Thoracic aorta (tissue), 2 donors: Measurements from ENCODE around the gene RDH12. TPM values are rescaled to one million over a fixed set of nuclear protein-coding genes. Genes with fewer than 3 reads are reported as not detected.

ENCODE experiments used
- ATAC-seq: fragments of 150-250 bp; one replicate; pipeline ENCODE4 v1.8.0; 2017; ENCODE audit warnings: low read depth; ENCODE audit not compliant: insufficient number of reproducible peaks, low FRiP score
- DNase-seq: peaks from one replicate; pipeline ENCODE4 v3.0.0-alpha.2; 2020; ENCODE audit warnings: low spot score
- H3K27ac ChIP-seq, 2 donors: fragments of 200-600 bp; sonication (generic); 1 replicate in 1 of 2; 2 replicates in 1 of 2; pipeline ENCODE4 v1.5.1; 2016; ENCODE audit warnings: mild to moderate bottlenecking in 2 of 2, moderate library complexity in 2 of 2
- H3K27me3 ChIP-seq: fragments of 200-600 bp; sonication (generic); replicated peaks from 2 replicates; pipeline ENCODE4 v1.6.0; 2016; ENCODE audit warnings: mild to moderate bottlenecking; ENCODE audit not compliant: insufficient read depth
- H3K36me3 ChIP-seq: fragments of 200-600 bp; sonication (generic); one replicate; pipeline ENCODE4 v1.5.1; 2016
- H3K4me1 ChIP-seq, 2 donors: fragments of 200-600 bp; sonication (generic); 1 replicate in 1 of 2; 2 replicates in 1 of 2; pipeline versions ENCODE4 v1.5.1 to v1.6.0; 2016; ENCODE audit warnings: low read depth in 2 of 2, mild to moderate bottlenecking in 1 of 2; ENCODE audit not compliant: control insufficient read depth in 1 of 2
- H3K4me3 ChIP-seq: fragments of 200-600 bp; sonication (generic); 2 replicates; pipeline ENCODE4 v1.5.1; 2016; ENCODE audit warnings: mild to moderate bottlenecking
- H3K9me3 ChIP-seq: fragments of 200-600 bp; sonication (generic); 2 replicates; pipeline ENCODE4 v1.5.1; 2016
- total RNA-seq, 2 donors: library from RNA; depleted of rRNA; stranded (reverse); fragments of >200 nt; gene quantifications; one replicate each; pipeline versions ENCODE4 v1.1.0 to v1.2.3, GENCODE V29; 2016
- TF ChIP-seq, protein P1 (sequence below): fragments of 200-600 bp; sonication (generic); IDR thresholded peaks from one replicate; pipeline ENCODE4 v1.5.1; 2019; ENCODE audit warnings: antibody characterized with exemption

The RDH12 gene
- total RNA-seq, 2 donors from 2014 or later, result not detected

DNA sequence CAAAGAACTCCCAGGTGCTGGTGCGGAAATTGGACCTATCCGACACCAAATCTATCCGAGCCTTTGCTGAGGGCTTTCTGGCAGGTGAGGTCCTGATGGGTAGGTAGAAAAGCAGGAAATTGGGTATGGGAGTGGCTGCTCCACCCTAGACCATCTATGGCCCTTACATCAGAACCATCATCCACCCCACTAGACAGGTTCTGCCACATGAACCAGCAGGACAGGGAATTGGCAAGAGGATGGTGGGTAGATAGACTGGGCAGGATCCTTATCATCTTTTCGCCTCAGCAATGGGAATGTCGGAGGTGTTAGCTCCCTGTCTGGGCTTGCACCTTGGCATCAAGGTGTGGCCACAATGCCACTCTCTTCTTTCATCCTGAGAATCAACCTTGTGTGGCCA lies 23.5 kb downstream of the RDH12 start:
- H3K27ac ChIP-seq, result no peak overlapping the region
- no peaks in the 10 kb centered on the region for H3K27me3 ChIP-seq
- no peak for ATAC-seq
- DNase-seq, result no peak
- H3K36me3 ChIP-seq, result no peaks in the 10 kb centered on the region
- no peak overlapping the region for H3K4me3 ChIP-seq
- H3K9me3 ChIP-seq, result no peaks in the 10 kb centered on the region
- H3K4me1 ChIP-seq, result peaks cover 0 to 12% of the 10 kb centered on the region in 2 donors
- TF ChIP-seq, protein P1, sequence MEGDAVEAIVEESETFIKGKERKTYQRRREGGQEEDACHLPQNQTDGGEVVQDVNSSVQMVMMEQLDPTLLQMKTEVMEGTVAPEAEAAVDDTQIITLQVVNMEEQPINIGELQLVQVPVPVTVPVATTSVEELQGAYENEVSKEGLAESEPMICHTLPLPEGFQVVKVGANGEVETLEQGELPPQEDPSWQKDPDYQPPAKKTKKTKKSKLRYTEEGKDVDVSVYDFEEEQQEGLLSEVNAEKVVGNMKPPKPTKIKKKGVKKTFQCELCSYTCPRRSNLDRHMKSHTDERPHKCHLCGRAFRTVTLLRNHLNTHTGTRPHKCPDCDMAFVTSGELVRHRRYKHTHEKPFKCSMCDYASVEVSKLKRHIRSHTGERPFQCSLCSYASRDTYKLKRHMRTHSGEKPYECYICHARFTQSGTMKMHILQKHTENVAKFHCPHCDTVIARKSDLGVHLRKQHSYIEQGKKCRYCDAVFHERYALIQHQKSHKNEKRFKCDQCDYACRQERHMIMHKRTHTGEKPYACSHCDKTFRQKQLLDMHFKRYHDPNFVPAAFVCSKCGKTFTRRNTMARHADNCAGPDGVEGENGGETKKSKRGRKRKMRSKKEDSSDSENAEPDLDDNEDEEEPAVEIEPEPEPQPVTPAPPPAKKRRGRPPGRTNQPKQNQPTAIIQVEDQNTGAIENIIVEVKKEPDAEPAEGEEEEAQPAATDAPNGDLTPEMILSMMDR, result no peak

DNA sequence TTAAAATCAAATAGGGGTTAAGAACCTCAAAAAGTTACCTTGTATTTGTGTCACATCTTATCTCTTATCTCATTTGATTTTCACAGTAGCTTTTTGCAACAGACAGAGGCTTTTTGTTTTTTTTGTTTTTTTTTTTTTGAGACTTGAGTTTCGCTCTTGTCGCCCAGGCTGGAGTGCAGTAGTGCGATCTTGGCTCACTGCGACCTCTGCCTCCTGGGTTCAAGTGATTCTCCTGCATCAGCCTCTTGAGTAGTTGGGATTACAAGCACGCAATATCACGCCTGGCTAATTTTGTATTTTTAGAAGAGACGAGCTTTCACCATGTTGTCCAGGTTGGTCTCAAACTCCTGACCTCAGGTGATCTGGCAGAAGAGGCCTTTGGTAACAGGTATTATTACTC lies 25.7 kb downstream of the RDH12 start:
- Histone ChIP-seq H3K27ac (no peak overlapping the region), H3K9me3 (no peaks in the 10 kb centered on the region), H3K4me1 (peaks cover 0 to 5% of the 10 kb centered on the region in 2 donors), H3K4me3 (no peak overlapping the region), H3K27me3 (no peaks in the 10 kb centered on the region), H3K36me3 (no peaks in the 10 kb centered on the region)
- ATAC-seq (no peak), DNase-seq (no peak)
- TF ChIP-seq, protein P1, result no peak

DNA sequence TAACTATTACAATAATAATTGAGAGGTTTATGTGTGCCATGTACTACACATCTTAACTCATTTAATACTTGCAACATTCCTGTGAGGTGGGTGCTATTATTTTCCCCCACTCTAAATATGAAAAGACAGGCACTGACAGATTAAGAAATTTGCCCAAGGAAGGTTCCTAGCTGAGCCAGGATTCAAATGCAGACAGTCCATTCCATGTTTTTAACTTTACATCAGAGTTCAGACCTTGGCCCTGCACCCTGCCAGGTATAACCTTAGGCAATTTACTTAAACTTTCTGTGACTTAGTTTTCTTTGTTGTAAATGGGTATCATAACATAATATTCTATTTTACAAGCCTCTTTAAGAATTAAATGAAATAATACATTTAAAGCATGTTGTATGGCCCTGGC lies 26.6 kb downstream of the RDH12 start:
- no peaks in the 10 kb centered on the region for H3K9me3 ChIP-seq
- H3K27me3 ChIP-seq, result no peaks in the 10 kb centered on the region
- no peak overlapping the region for H3K4me3 ChIP-seq
- no peak for DNase-seq
- TF ChIP-seq, protein P1, result no peak
- H3K36me3 ChIP-seq, result no peaks in the 10 kb centered on the region
- H3K4me1 ChIP-seq, result no peaks in the 10 kb centered on the region
- H3K27ac ChIP-seq, result no peak overlapping the region
- no peak for ATAC-seq

DNA sequence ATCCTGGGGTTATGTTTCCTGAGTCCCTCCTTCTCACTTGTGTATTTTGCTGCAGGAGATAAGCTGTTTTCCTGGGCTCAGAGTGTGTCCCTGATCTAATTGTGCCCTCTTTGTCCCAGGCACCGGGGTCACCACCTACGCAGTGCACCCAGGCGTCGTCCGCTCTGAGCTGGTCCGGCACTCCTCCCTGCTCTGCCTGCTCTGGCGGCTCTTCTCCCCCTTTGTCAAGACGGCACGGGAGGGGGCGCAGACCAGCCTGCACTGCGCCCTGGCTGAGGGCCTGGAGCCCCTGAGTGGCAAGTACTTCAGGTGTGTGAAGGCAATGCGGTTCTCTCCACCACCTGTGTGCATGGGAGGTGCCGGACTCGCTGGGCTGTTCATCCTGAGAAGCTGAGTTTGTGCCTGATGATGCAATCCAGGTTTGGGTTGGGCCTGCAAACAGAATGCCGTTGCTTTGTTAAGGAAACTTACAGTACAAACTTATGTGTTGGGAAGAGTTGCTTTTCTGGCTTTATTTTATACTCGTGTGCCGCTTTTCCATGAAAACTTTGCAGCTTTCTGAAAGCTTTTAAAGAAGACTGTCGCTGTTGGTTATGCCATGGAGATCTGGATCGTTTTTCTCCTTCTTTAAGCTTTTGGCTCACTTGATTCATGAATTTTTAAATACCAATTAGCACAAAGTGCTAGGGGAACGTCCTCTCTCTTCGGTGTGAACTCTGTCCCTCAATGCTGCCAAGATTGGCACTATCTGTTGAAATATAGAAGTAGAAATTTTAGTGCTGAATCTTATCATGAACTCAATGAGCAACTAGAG lies 27.6 kb downstream of the RDH12 start:
- H3K27ac ChIP-seq, result no peak overlapping the region
- no peaks in the 10 kb centered on the region for H3K9me3 ChIP-seq
- TF ChIP-seq, protein P1, result no peak
- no peaks in the 10 kb centered on the region for H3K27me3 ChIP-seq
- H3K4me3 ChIP-seq, result no peak overlapping the region
- DNase-seq (no peak), ATAC-seq (no peak)
- no peaks in the 10 kb centered on the region for H3K4me1 ChIP-seq
- no peaks in the 10 kb centered on the region for H3K36me3 ChIP-seq

DNA sequence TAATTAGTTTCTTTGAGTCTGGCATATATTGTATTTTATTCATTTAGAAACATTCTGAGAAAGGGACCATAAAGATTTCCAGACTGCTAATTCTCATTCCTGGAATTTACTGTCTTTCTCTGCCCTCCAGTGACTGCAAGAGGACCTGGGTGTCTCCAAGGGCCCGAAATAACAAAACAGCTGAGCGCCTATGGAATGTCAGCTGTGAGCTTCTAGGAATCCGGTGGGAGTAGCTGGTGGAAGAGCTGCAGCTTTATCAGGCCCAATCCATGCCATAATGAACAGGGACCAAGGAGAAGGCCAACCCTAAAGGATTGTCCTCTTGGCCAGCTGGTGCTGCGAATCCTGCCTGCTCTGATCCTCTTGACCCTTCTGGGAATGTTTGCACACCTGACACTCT lies 31.9 kb downstream of the RDH12 start:
- Histone ChIP-seq H3K36me3 (no peaks in the 10 kb centered on the region), H3K9me3 (no peaks in the 10 kb centered on the region), H3K4me3 (no peak overlapping the region), H3K4me1 (no peaks in the 10 kb centered on the region), H3K27me3 (no peaks in the 10 kb centered on the region), H3K27ac (no peak overlapping the region)
- no peak for ATAC-seq
- TF ChIP-seq, protein P1, result no peak
- no peak for DNase-seq
